Left lobe of liver (tissue), 2 donors: ENCODE results near the gene CNOT6L. TPM values are rescaled to one million over a fixed set of nuclear protein-coding genes. Genes with fewer than 3 reads are reported as not detected.
A peak's percentile ranks its signal among the peaks of the same experiment; 100 is the strongest.

ENCODE experiments used
- ATAC-seq: fragments of 200-7000 bp; cut with Tn5 transposase; one replicate; pipeline ENCODE4 v1.9.1; 2020; ENCODE audit warnings: mild to moderate bottlenecking, moderate library complexity
- DNase-seq: peaks from one replicate; pipeline ENCODE4 v3.0.0-alpha.2; 2020; ENCODE audit warnings: low spot score
- total RNA-seq: library from RNA; stranded (reverse); gene quantifications from one replicate; pipeline ENCODE4 v1.2.1, GENCODE V29; 2021
- donor health status: DM: no; HTN: no; CAD: no; lungs with moderate emphysema.
- donor health status: DM: no; HTN: yes; CAD: no.

CNOT6L gene
- total RNA-seq, 1 donor from 2014 or later, result 20.5 TPM

DNA sequence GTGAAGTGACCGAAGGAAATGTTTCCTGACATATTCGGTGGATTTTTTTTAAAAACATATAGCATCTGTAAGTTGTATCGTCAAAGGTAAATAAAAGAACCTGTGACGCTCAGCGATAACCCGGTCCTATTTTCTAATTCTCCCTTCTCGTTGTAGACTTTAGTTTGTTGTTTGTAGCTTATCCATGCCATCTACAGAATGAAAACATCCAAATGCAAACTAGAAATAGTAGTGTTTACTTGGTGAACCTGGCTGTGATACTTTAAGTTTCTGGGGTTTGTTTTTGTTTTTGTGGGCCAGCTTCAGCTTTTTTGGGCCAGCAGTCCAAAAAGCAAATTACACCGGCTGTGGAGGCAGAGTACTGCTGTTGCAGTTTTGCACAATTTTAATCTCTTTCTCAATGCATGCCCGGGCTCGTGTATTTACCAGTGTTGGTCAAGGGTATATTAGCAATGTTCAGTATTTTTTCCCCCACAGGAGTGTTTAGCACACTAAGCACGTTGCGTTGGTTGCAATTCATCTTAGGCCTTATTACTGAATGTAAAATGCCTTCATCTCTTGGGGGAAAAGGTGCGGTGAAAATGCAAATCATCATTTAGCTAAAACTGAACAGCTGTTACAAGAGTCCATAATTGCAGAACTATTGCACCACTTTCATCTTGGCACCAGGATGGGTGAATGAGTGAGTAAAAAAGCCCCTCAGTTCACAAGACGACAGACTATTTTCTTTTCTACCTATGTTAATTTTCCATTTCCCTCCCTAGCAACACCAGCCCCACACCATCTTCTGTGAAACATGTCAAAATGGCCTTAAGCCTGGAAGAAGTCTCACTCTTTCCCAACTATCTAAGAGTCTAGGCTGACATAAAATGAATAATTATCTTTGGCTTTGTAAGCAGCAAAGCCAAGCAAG, 1.7 kb upstream of the CNOT6L start:
- DNase-seq (peak; percentile 59), ATAC-seq (peak; percentile 8)

DNA sequence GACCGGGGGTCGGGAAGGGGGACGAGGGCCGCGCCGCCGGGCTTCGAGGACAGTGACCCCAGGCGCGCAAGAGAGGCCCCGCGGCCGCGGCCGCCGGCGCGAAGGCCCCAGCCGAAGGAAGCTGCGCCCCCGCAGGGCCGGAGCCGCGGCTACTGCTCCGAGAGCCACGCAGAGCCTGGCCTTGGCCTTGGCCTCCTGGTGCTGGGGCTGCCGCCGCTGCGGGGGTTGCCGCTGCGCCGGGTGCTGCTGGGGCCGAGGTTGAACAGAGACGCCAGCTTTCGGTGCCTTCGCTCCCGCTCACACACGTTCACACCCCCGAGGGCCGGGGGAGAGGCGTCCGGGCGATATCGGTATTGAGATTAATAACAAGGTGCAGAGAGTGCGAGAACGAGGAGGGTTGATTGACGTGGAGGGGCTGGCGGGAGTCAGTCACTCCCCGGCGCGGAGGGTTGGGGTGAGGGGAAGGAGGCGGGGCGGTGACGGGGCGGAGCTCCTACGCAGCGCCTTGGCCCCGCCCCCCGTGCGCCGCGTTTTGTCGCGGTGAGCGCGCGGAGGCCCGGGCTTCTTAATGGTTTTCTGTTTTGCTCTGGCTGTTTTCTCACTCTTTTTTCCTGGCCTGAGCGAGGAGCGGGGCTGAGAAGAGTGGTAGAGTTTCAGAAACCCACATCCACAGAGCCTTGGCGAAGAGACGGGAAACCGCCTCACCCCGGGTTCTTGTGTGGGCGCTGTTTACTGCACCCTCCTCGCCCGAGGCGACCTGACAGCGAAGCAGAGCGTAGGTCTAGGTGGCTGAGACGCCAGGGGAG, 878 bp upstream of the CNOT6L start:
- peak; percentile 95 for DNase-seq

DNA sequence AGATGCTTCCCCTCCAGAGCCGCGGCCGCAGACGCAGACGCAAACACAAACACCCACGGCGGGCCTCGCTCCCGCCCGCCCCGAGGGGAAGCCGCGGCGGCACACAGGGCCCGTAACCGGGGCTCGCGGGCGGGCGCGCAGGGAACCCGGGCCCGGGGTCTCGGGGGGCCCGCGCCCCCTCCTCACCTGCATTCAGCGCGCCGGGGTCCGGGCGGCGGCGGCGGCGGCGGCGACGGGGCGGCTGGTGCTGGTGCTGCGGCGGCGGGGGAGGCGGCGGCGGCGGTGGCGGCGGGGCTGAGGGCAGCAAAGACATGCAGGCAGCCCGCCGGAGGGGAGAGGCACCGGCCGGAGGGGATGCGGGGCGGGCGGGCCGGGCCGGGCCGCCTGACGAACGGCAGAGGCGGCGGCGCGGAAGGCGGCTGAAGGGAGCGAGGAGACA, 255 bp upstream of the CNOT6L start:
- no peak for DNase-seq
- peak; percentile 3 for ATAC-seq

More for the DNA sequence above, 878 bp upstream of the CNOT6L start:
- ATAC-seq, result peak; percentile 84

DNA sequence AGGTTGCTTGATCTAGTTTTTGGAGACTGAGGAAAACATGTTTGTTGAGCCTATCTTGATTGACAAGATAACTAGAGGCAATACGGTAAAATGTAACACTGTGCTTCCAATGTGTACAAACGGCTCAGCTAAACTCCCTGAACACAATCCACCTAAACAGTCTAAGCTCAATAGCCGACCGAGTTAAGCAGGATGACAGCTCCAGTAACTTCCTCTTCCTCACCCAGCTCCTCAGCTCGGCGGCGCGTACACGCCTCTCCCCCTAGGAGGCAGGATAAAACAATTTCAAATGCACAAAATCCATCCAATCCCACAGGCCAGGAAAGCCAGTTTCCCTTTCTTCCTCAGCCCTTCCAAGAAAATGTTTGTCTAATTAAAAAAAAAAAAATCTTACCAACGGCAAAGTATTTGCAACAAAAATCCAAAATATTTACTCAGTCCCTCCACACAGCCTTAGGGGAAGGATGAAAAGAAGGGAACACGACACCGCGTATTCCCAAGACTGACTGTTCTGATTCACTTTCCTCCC, 1.0 kb downstream of the CNOT6L start:
- peak; percentile 64 for DNase-seq
- peak; percentile 47 for ATAC-seq

DNA sequence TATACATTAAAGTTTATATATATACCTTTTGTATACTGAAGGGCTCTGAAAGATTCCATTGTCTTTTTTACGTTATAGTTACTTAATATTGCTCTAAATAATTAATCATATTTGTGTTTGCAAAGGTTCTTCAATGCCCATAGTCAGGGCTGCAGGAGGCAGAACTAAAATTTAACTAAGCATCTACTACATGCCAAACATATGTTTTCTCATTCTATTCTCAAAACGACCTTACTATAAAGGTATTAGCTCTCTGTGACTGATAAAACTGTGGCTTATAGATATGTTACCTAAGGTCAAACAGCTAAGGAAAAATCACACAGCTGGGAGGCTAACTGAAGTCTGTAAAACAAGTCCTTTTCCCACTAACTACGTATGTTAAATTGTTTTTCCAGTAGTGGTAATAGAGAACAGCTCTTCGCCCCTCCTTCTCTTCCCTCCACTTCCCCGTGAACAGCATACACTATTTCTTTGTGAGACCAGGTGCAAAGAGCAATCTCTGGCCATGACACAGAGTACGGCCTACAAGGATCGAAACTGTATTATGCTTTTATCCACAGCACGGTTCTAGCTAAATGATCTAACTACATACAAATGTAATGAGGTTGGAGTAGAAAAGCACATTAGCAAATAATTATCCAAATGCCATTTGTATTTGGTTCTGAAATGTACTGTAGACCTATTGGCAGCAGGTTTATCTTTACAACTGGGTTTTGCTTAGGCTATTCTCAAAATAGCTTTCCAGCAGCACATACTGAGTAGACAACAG, 1.7 kb downstream of the CNOT6L start:
- ATAC-seq, result peak; percentile 20
- no peak for DNase-seq

DNA sequence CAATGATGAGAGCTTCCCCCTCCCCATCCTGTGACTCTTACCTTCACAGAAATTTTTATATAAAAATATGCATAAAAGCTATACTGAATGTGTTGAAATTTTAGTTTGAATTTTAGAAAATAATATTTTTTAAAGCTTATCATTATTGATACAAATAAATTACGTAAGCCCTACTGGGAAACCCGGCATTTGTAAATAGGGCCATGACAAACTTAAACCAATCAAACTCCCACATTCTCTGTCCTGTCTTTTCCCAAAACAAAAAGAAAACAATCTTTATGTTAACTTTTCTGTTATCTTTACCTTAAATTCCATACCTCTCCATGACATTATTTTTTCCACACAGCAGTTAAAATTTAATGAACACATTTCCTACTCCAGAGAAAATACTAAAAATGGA, 2.6 kb downstream of the CNOT6L start:
- ATAC-seq (no peak), DNase-seq (no peak)

DNA sequence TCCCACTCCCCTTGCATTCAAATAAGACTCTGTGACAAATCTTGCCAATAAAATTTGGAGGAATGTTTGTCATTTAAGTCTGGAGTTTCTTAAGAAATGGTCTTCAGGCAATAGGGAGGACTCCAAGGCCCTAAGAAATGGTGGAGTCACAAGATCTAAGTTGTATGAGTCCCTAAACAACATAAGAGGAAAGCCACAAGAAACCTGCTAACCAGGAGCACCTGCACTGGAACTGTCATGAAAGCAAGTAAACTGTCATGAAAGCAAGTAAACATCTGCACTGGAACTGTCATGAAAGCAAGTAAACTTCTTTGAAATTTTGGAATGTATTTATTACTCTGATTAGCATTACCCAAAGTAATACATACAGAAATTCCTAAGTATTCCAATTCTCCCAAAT, 3.5 kb downstream of the CNOT6L start:
- DNase-seq (no peak), ATAC-seq (no peak)

DNA sequence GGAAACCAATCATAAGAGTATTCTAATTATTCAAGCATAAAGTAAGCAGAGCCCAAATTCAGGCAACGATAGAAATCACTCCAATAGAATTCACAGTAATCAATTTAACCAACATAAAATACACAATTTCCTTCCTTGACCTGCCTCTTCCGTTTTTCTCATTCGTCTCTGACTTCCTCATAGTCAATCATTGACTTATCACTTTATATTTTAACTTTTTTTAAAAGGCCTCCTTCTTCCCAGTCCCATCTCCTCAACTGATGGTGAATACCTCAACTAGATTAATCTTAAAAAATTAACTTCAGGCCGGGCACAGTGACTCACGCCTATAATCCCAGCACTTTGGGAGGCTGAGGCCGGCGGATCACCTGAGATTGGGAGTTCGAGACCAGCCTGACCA, 13.3 kb downstream of the CNOT6L start:
- ATAC-seq, result no peak

DNA sequence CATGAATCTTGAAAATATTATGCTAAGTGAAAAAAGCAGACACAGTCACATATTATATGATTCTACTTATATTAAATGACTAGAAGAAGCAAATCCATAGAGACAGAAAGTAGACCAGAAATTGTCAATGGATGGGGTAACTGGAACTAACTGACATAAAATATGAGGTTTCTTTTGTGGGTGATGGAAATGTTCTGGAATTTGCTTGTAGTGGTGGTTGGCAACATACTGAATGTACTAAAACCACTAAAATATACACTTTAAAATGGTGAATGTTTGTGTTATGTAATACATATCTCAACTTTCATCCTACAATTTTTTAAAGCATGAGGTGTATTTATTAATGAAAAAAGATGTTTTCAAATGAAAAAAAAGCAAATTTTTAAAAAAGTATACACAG, 14.7 kb downstream of the CNOT6L start:
- ATAC-seq, result no peak

More for the DNA sequence above, 13.3 kb downstream of the CNOT6L start:
- no peak for DNase-seq

DNA sequence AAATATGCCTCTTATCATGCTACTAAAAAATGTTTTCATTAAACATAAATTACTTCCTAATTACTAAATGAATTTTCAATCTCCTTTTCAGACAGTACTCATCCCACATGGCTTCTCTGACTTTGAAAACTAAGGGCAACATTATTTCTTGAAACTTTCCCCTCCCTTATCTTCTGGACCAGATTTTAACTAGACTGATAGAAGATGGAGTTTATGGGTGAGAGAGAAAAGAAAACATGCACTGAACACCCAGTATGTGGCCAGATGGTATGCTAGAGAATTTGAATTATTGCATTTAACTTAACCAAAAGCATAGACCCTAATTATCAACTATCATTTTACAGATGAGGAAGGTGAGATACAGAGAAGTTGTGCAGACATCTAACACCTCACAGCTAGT, 16.8 kb downstream of the CNOT6L start:
- DNase-seq, result no peak
- ATAC-seq, result no peak

More for the DNA sequence above, 14.7 kb downstream of the CNOT6L start:
- no peak for DNase-seq

DNA sequence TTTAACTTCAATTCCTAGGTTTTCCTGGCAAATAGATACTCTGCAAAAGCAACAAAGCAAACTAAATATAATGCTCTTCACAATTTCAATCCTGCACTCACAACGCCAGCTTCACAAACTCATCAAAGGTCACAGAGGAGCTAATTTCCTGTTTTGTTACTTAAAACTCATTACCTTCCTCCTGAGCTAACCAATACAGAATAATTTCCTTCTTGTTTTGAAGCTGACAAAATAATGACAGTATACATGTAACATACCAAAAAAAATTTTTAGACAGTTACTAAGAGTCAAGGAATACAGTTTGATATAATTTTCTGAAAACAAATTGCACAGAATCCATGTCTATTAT, 17.9 kb downstream of the CNOT6L start:
- ATAC-seq (peak; percentile 20), DNase-seq (no peak)

DNA sequence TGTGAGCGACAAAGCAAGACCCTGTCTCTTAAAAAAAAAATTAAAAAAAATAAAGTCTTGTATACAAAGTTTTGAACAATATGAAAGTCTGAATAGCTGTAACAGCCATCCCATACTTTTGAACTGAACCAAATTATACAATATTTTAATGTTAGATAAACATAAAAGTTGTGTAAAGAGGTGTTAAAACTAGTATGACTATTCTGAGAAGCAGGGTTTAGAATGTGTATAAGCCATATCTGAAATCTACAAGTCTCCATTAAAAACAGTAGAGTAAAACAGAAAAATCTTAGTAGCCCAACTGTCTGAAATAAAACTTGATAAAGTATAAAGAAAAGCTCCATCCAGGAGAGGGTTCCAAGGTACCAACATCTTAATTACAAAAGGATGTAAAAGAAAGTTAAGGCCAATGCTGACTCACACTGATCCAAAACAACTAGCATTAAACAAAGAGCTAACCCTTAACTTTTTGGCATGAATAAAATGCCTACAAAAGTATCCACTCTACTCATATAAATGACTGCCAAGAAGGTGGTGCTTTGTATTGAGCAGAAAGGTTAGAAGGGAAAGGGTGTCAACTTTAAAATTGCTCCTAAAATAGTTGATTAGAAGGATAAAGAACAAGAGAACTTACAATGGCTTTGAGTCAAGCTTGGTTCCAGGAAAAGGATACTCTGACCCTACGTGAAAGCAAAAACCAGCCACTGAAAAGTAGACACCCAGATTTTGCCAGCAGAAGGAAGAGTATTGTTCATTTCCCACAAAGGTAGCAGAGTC, 18.5 kb downstream of the CNOT6L start:
- DNase-seq, result no peak
- ATAC-seq, result peak; percentile 53

DNA sequence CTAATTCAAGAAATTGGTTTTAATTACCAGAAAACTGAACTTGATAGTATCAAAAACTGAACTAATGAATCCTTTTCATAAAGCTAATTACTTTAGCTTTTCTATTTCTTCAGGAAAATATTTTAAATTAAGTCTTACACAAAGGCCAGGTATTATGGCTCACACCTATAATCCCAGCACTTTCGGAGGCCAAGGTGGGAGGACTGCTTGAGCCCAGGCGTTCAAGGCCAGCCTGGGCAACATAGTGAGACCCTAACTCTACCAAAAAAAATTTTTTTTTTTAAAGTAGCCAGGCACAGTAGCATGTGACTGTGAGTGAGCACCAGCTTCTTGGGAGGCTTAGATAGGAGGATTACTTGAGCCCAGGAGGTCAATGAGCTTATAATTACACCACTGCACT, 19.1 kb downstream of the CNOT6L start:
- no peak for ATAC-seq
- no peak for DNase-seq

DNA sequence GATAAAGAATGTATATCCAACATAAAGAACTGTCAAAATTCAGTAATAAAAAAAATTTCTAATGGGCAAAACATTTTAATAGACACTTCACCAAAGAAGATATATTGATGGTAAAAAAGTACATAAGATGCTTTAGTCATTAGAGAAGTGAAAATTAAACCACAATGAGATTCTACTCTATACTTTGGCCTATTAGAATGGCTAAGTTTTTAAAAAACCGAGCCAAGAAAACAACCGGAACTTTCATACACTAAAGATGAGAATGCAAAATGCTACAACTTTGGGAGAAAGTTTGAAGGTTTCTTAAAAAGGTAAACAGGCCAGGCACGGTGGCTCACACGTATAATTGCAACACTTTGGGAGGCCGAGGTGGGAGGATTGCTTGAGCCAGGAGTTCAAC, 20.8 kb downstream of the CNOT6L start:
- DNase-seq, result no peak
- ATAC-seq, result no peak

DNA sequence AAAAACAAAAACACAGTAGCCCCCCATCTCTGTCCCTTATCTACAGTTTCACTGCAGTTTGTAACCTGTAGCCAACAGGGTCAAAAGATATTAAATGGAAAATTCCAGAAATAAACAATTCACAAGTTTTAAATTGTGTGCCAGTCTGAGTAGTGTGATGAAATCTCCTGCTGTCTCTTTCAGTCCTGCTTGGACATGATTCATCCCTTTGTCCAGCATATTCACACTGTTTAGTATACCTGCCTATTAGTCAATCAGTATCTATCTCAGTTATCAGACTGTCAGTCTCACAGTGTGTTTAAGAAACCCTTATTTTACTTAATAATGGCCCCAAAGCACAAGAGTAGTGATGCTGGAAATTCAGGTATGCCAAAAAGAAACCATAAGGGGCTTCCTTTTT, 21.9 kb downstream of the CNOT6L start:
- peak; percentile 71 for ATAC-seq

DNA sequence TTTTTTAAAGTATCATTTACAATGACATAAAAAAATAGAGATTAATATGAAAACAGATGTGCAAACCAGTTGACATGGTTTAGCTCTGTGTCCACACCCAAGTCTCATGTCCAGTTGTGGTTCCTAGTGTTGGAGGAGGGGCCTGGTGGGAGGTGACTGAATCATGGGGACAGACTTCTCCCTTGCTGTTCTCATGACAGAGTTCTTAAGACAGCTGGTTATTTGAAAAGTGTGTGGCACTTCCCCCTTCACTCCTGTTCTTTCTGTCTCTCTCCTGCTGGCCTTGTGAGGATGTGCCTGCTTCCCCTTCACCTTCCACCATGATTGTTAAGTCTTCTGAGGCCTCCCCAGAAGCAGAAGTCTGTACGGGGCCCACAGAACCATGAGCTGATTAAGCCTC, 23.8 kb downstream of the CNOT6L start:
- no peak for ATAC-seq
- no peak for DNase-seq

More for the DNA sequence above, 21.9 kb downstream of the CNOT6L start:
- DNase-seq, result no peak

DNA sequence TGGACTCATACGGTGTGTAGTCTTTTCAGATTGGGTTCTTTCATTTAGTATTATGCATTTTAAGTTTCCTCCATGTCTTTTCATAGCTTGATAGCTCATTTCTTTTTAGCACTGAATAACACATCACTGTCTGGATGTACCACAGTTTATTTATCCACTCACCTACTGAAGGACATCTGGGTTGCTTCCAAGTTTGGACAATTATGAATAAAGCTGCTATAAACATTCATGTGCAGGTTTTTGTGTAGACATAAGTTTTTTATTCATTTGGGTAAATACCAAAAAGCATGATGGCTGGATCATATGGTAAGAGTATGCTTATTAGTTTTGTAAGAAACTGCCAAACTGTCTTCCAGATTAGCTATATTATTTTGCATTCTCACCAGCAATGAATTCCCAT, 29.0 kb downstream of the CNOT6L start:
- ATAC-seq (no peak), DNase-seq (no peak)

DNA sequence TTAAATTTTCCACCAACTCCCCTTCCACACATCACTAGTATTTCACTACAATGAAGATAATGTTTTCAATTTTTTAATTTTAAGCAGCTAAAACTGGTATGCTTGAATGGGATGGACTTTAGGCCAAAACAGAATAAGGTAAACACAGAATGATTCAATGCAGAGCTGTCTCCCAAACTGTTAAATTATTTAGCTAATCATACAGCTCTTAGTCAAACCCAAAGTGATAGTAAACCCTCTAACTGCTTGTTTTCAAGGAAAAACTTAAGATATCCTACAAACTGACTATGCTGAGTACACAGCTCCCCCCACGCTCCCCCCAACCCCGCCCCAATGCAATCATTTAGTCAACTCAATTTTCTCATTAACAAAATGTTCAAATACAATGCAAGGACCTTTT, 30.2 kb downstream of the CNOT6L start:
- ATAC-seq, result no peak
- no peak for DNase-seq

DNA sequence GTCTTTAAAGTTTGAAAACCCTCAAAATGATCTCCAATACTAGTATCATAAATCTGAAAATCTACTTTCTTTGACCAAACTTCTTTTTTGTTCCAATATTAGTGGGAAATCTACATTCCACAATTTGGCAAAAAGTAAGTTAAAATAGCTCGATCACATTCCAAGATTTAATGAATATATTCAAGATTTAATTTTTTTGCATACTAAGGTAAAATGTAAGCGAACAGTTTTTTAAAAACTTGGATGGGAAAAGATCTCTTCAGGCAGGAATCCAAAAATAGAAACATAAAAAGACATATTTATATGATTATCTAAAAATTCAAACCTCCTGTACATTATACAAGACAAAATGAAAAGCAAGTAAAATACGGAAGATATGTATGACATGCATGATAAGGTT, 31.2 kb downstream of the CNOT6L start:
- ATAC-seq, result no peak

DNA sequence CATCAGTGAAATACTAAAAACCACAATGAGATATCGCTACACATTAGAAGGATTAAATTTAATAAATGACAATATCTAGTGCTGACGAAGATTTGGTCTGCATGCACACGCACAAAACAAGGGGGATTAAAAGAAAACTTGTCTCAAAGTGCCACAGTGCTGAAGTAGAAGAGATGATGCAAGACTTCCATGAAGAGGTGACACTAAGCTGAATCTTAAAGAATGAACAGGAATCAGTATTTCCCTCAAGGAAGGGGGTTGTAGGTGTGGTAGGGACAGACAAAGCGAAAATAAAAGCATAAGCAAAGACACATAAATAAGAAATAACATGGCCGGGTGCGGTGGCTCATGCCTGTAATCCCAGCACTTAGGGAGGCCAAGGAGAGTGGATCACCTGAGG, 33.5 kb downstream of the CNOT6L start:
- DNase-seq, result no peak
- ATAC-seq, result no peak

More for the DNA sequence above, 31.2 kb downstream of the CNOT6L start:
- DNase-seq, result no peak
